D721Med (cell line): ENCODE results near the gene DIP2C.

Source experiments
- DNase-seq: peaks from one replicate; pipeline ENCODE4 v3.0.0; 2011; ENCODE audit warnings: low spot score; ENCODE audit not compliant: insufficient read length
- FAIRE-seq: peaks from 2 replicates; lab custom pipeline; 2011; peaks lifted over from hg19 to GRCh38; lab: Jason Lieb, UNC
- CTCF ChIP-seq: IDR thresholded peaks from 2 replicates; pipeline ENCODE4 v1.5.1; 2012; ENCODE audit warnings: mild to moderate bottlenecking, control low read depth; ENCODE audit not compliant: insufficient read depth; ENCODE audit errors: missing control alignments

The DIP2C gene

GRCh38 chr10:367636-368035 is 321.8 kb downstream of the DIP2C start:
- no peak for TF ChIP-seq CTCF
- DNase-seq (no peak), FAIRE-seq (no peak)

- FAIRE-seq (no peak), DNase-seq (no peak)
- TF ChIP-seq CTCF = no peak
Observed at GRCh38 chr10:366186-366585, 323.3 kb downstream of the DIP2C start.

GRCh38 chr10:364267-364775 is 325.1 kb downstream of the DIP2C start:
- FAIRE-seq = no peak
- DNase-seq = no peak
- TF ChIP-seq CTCF = no peak

- FAIRE-seq = no peak
- DNase-seq = no peak
Observed at GRCh38 chr10:363152-363551, 326.3 kb downstream of the DIP2C start.

GRCh38 chr10:361203-362081 is 328.0 kb downstream of the DIP2C start:
- FAIRE-seq = no peak
- no peak for TF ChIP-seq CTCF

More at GRCh38 chr10:363152-363551, 326.3 kb downstream of the DIP2C start:
- no peak for TF ChIP-seq CTCF

GRCh38 chr10:360653-361052 is 328.8 kb downstream of the DIP2C start:
- FAIRE-seq (no peak), DNase-seq (no peak)
- no peak for TF ChIP-seq CTCF

More at GRCh38 chr10:361203-362081, 328.0 kb downstream of the DIP2C start:
- no peak for DNase-seq

GRCh38 chr10:359762-360161 is 329.7 kb downstream of the DIP2C start:
- DNase-seq (no peak), FAIRE-seq (no peak)
- TF ChIP-seq CTCF = no peak
